HepG2 (cell line): ENCODE data around the gene FAM229B. TPM values are rescaled to one million over a fixed set of nuclear protein-coding genes. Genes with fewer than 3 reads are reported as not detected.

ENCODE experiments used
- ARNTL ChIP-seq: sonication (generic); formaldehyde crosslinking; IDR thresholded peaks from 2 replicates; pipeline ENCODE4 v1.4.0; 2020; ENCODE audit warnings: mild to moderate bottlenecking, missing genetic modification reagents
- NKX3-1 ChIP-seq: sonication (generic); formaldehyde crosslinking; IDR thresholded peaks from 2 replicates; pipeline ENCODE4 v1.5.0; 2020; ENCODE audit warnings: missing genetic modification reagents
- PHF5A ChIP-seq: IDR thresholded peaks from one replicate; pipeline ENCODE4 v1.6.1; 2018; ENCODE audit warnings: low read depth, missing genetic modification reagents; ENCODE audit not compliant: unreplicated experiment
- ZBTB38 ChIP-seq: sonication (generic); formaldehyde crosslinking; IDR thresholded peaks from 2 replicates; pipeline ENCODE4 v1.5.1; 2020; ENCODE audit warnings: mild to moderate bottlenecking, missing genetic modification reagents
- ZNF264 ChIP-seq: sonication (generic); formaldehyde crosslinking; IDR thresholded peaks from 2 replicates; pipeline ENCODE4 v1.4.0; 2020; ENCODE audit warnings: missing genetic modification reagents
- ZNF737 ChIP-seq: sonication (generic); formaldehyde crosslinking; IDR thresholded peaks from 2 replicates; pipeline ENCODE4 v1.5.0; 2020; ENCODE audit warnings: missing genetic modification reagents, mild to moderate bottlenecking, borderline replicate concordance
- polyA plus RNA-seq, 8 experiments: library from polyadenylated mRNA; depleted of rRNA in 3 of 8; stranded (reverse) in 7 of 8; unstranded in 1 of 8; fragments of >200 nt; fragmentation: Illumina TruSeq in 4 of 8; extraction: Trizol in 4 of 8; gene quantifications; 2 replicates each; pipeline versions ENCODE4 v1.2.1 to v1.2.3, GENCODE V29; 2011 to 2016; ENCODE audit warnings: low read depth in 4 of 8, missing spikeins in 1 of 8, mixed read lengths in 1 of 8; ENCODE audit not compliant: insufficient read depth in 1 of 8
- total RNA-seq, 5 experiments: library from RNA; depleted of rRNA; stranded (reverse); fragments of >200 nt; fragmentation: Illumina TruSeq; extraction: Trizol; gene quantifications; 2 replicates each; pipeline ENCODE4 v1.2.3, GENCODE V29; 2016; ENCODE audit warnings: low read depth in 1 of 5

FAM229B gene
- total and polyA plus RNA-seq, 2 of the 13 experiments (the other 11 are each of a cell fraction or from before 2014, with no cell fraction given) = 11.3 to 19.5 TPM

DNA sequence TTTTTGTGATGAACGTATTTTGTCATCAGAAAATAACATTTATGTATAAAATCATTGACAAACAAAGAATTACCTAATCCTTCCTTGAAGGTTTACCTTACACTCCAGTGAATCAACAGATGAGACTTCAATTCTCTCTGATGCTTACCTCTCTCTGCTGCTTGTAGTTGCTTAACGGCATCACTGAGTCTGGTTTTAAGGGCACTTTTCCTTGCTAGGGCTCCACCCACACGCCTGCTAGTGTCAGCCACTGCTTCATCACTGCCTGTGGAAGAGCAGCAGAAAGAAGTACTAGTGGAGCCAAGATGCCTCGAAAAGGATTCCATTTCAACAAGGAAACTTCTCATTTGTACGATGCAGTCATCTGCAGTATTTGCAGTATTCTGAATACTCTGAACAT lies 63.0 kb downstream of the FAM229B start (continued):
- TF ChIP-seq ZNF264 (no peak), ZNF737 (CRISPR knock-in tag) (no peak), NKX3-1 (CRISPR knock-in tag) (no peak), ZBTB38 (CRISPR knock-in tag) (no peak), ARNTL (CRISPR knock-in tag) (no peak), PHF5A (CRISPR knock-in tag) (no peak)

Other genes with a start within 250 kb of the FAM229B start
- gene FYN, start 214.1 kb upstream of the FAM229B start, total RNA-seq (2016; rRNA removed; fragmentation: Illumina TruSeq; extraction: Trizol) = 14.6 and 15.5 TPM in 2 replicates
- 22.6 and 24.6 TPM in 2 replicates for gene FYN, start 214.1 kb upstream of the FAM229B start, polyA plus RNA-seq (2011; rRNA removed)
- not detected in 2 replicates for gene CCN6, start 33.5 kb upstream of the FAM229B start, total RNA-seq (2016; rRNA removed; fragmentation: Illumina TruSeq; extraction: Trizol)
- gene CCN6, start 33.5 kb upstream of the FAM229B start, polyA plus RNA-seq (2011; rRNA removed) = 0.10 TPM in 1 of 2 replicates, not detected in the other
- 20.8 and 22.6 TPM in 2 replicates for gene TUBE1, start 109 bp upstream of the FAM229B start, total RNA-seq (2016; rRNA removed; fragmentation: Illumina TruSeq; extraction: Trizol)
- 17.1 and 17.3 TPM in 2 replicates for gene TUBE1, start 109 bp upstream of the FAM229B start, polyA plus RNA-seq (2011; rRNA removed)
- gene LAMA4, start 167.0 kb downstream of the FAM229B start, total RNA-seq (2016; rRNA removed; fragmentation: Illumina TruSeq; extraction: Trizol) = not detected in 2 replicates
- not detected in 2 replicates for gene LAMA4, start 167.0 kb downstream of the FAM229B start, polyA plus RNA-seq (2011; rRNA removed)